Hepatocyte (in vitro differentiated cells): Measurements from ENCODE around the gene TM9SF1.

Source experiments
- CTCF ChIP-seq: fragments of 200-600 bp; sonication (generic); IDR thresholded peaks from 2 replicates; pipeline ENCODE4 v1.5.1; 2016; ENCODE audit warnings: antibody characterized with exemption, mild to moderate bottlenecking; ENCODE audit not compliant: poor library complexity
- EZH2 ChIP-seq: fragments of 200-600 bp; sonication (generic); IDR thresholded peaks from 2 replicates; pipeline ENCODE4 v1.6.1; 2016; ENCODE audit warnings: antibody characterized with exemption, mild to moderate bottlenecking, borderline replicate concordance

DNA sequence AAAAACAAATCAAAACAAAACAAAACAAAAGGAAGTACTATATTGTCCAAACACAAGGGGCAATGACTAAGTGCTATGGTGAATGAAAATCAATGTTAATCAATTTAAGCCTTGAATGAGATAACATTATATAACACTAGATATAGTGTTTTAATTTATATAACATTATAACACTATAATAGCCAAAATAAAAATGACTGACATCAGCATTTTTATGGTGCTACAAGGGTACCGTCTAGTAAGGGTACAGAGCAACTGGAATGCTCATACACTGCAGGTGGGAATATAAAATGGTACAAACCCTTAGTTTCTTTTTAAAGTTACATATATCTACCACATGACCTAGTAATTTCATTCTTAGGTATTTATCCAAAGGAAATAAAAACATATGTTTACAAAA is 31.2 kb upstream of the TM9SF1 start:
- TF ChIP-seq CTCF (no peak), EZH2 (no peak)
